ENCODE results near the gene REST.
A peak's percentile ranks its signal among the peaks of the same experiment; 100 is the strongest.
"Not testable (repeated sequence)": the region's sequence is repeated elsewhere in the genome, so short reads cannot be mapped to it uniquely, and the experiment has no call there.

REST gene

GRCh38 chr4:56937262-56937661 lies 29.6 kb downstream of the REST start:
- TF ChIP-seq CTCF (IDR thresholded peaks at IDR 0.05; ENCODE audit: insufficient read depth, low read depth, low read length, missing control alignments) = no peak
- H3K4me3 ChIP-seq (ENCODE audit: low read length) = no peak overlapping the region
- peak; percentile 95 for DNase-seq (ENCODE audit: low read depth)

GRCh38 chr4:56939826-56940225 lies 32.1 kb downstream of the REST start:
- DNase-seq (ENCODE audit: low read depth); H3K4me3 ChIP-seq (ENCODE audit: low read length): not testable (repeated sequence)

- DNase-seq (ENCODE audit: low read depth) = no peak
- TF ChIP-seq CTCF (IDR thresholded peaks at IDR 0.05; ENCODE audit: insufficient read depth, low read depth, low read length, missing control alignments) = no peak
- no peak overlapping the region for H3K4me3 ChIP-seq (ENCODE audit: low read length)
These were observed 32.7 kb downstream of the REST start for GRCh38 chr4:56940403-56940802.

- no peak for DNase-seq (ENCODE audit: low read depth)
- H3K4me3 ChIP-seq (ENCODE audit: low read length) = no peak overlapping the region
- TF ChIP-seq CTCF (IDR thresholded peaks at IDR 0.05; ENCODE audit: insufficient read depth, low read depth, low read length, missing control alignments) = no peak
These were observed 33.3 kb downstream of the REST start for GRCh38 chr4:56940971-56941370.

- H3K4me3 ChIP-seq (ENCODE audit: low read length) = no peak overlapping the region
- TF ChIP-seq CTCF (IDR thresholded peaks at IDR 0.05; ENCODE audit: insufficient read depth, low read depth, low read length, missing control alignments) = no peak
- no peak for DNase-seq (ENCODE audit: low read depth)
These were observed 33.7 kb downstream of the REST start for GRCh38 chr4:56941403-56941802.

- TF ChIP-seq CTCF (IDR thresholded peaks at IDR 0.05; ENCODE audit: insufficient read depth, low read depth, low read length, missing control alignments) = no peak
- H3K4me3 ChIP-seq (ENCODE audit: low read length) = no peak overlapping the region
- DNase-seq (ENCODE audit: low read depth) = peak; percentile 23
These were observed 46.2 kb downstream of the REST start for GRCh38 chr4:56953680-56954520.

GRCh38 chr4:56958111-56958517 lies 50.4 kb downstream of the REST start:
- peak; percentile 97 for DNase-seq (ENCODE audit: low read depth)
- H3K4me3 ChIP-seq (ENCODE audit: low read length) = no peak overlapping the region
- TF ChIP-seq CTCF (IDR thresholded peaks at IDR 0.05; ENCODE audit: insufficient read depth, low read depth, low read length, missing control alignments) = no peak

Measured in epithelial cell of esophagus (primary cell).